ENCODE measurements around the gene SP3. TPM values are rescaled to one million over a fixed set of nuclear protein-coding genes. Genes with fewer than 3 reads are reported as not detected.

The SP3 gene
- total and polyA plus RNA-seq, 2 of the 8 experiments (the other 6 are each of a cell fraction or from before 2014, with no cell fraction given), result 31.0 to 92.1 TPM

DNA sequence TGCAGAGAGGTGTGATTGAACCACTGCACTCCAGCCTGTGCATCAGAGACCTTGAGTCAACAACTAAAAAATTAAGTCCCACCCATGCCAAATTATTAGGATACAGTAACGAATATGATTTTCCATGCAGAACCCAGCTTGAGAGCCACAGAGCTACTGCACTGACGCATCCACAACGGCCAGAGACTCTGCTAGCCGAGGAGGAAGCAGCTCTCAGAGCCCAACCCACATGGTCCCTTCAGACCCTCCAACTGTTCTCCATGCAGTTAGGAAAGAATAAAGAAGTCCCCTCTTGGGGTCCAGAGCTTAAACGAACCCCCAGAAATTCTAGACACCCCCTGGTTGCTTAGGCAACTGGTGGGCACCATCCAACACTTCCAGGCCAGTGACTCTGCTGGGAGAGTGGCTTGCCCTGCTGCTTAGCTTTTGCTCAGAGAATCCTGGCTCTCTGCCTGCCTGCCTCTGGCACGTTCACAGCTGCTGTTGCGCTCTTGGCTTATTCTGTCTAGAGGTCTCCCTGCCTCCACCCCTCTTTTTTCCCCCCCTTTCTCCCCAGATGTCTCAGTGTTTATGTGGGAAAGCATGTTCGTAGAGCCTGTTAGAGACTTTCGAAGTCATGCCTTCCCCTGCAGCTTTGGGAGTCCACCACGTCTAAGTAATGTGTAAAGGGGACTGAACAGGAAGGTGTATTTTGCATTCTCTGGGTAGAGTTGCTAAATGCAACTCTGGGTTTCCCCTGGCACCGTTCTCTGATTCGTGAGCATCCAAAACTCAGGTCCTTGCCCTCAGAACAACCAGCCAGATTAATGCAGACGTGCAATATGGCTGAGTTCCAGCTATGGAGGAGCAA, 26.0 kb upstream of the SP3 start:
- no peak overlapping the region for H2BK12ac ChIP-seq (ENCODE audit: low read depth, low read length)
- H3K14ac ChIP-seq (ENCODE audit: insufficient read length), result no peak overlapping the region
- H2AFZ ChIP-seq (ENCODE audit: low read length), result no peak overlapping the region
- H2AK5ac ChIP-seq (ENCODE audit: low read depth, low read length), result no peak overlapping the region
- no peaks in the 10 kb centered on the region for H3K9me3 ChIP-seq (ENCODE audit: insufficient read depth in 2 of 2, low read depth in 1 of 2, low read length in 1 of 2)
- no peaks in the 10 kb centered on the region; a peak in 1 of 4 replicates for H3K79me2 ChIP-seq (ENCODE audit: control insufficient read depth in 1 of 2, insufficient read depth in 2 of 2, low read length in 2 of 2)
- POLR2A ChIA-PET (ENCODE audit: partially characterized antibody), result no interaction called here
- H3K79me1 ChIP-seq (ENCODE audit: low read depth, low read length), result no peaks in the 10 kb centered on the region
- H4K20me1 ChIP-seq (replicated peaks in 1 of 2; ENCODE audit: control insufficient read depth in 1 of 2, insufficient read depth in 2 of 2, low read length in 2 of 2), result no peaks in the 10 kb centered on the region
- no peaks in the 10 kb centered on the region for H3K36me3 ChIP-seq (ENCODE audit: control insufficient read depth in 2 of 4, insufficient read depth in 4 of 4, low read length in 3 of 4)
- H2BK5ac ChIP-seq (ENCODE audit: low read depth, low read length), result no peak overlapping the region
- no peak overlapping the region for H3K4ac ChIP-seq (replicated peaks; ENCODE audit: insufficient read length, low read depth, low read length)
- H4K5ac ChIP-seq (ENCODE audit: insufficient read length, low read depth, low read length), result no peak overlapping the region
- CTCF ChIA-PET (ENCODE audit: partially characterized antibody), result interaction anchor here (0.6 to 1.4 kb wide), 5 partner anchors 10 to 423 kb away, joined by 3 to 5 read pairs (median 3); no protein-coding TSS in a partner anchor
- no peak overlapping the region for H3K56ac ChIP-seq (replicated peaks; ENCODE audit: insufficient read length, low read depth, low read length)
- no peak for DNase-seq (ENCODE audit: low read depth in 1 of 2, low spot score in 2 of 2)
- no peaks in the 10 kb centered on the region for H3K4me1 ChIP-seq (replicated peaks in 1 of 4; ENCODE audit: control insufficient read depth in 3 of 4, insufficient read depth in 4 of 4, low read length in 3 of 4)
- H3K27me3 ChIP-seq (replicated peaks in 1 of 4; ENCODE audit: control insufficient read depth in 3 of 4, extremely low read depth in 1 of 4, insufficient read depth in 3 of 4, low read length in 3 of 4), result no peaks in the 10 kb centered on the region; a peak in 1 of 7 replicates
- H3K4me3 ChIP-seq (ENCODE audit: extremely low read depth in 1 of 4, insufficient read depth in 2 of 4, low read depth in 3 of 4, low read length in 4 of 4), result no peak overlapping the region
- no peak for FAIRE-seq
- 87% methylated on average over 13 of the region's 13 CpGs; no CpG with 5 or more reads in 1 of the 2 experiments for WGBS, 2 experiments (ENCODE audit: extremely low coverage in 1 of 2, insufficient coverage in 1 of 2, insufficient read length in 1 of 2, insufficient replicate concordance in 2 of 2, low coverage in 1 of 2, low lambda C conversion rate in 2 of 2, missing lambda C conversion rate in 1 of 2)
- H3K27ac ChIP-seq (ENCODE audit: low read depth, low read length), result no peak overlapping the region
- H2BK20ac ChIP-seq (ENCODE audit: low read length), result no peak overlapping the region
- H3K23ac ChIP-seq (ENCODE audit: insufficient read length), result no peak overlapping the region
- H3K4me2 ChIP-seq (ENCODE audit: insufficient read depth in 1 of 2, low read depth in 2 of 2, low read length in 2 of 2), result no peak overlapping the region
- no peak overlapping the region for H3K9ac ChIP-seq (replicated peaks in 1 of 4; ENCODE audit: extremely low read depth in 1 of 4, low read depth in 3 of 4, low read length in 3 of 4)
- H2BK15ac ChIP-seq (ENCODE audit: low read length), result no peak overlapping the region
- H3K23me2 ChIP-seq (ENCODE audit: low read depth, low read length), result no peaks in the 10 kb centered on the region
- H4K8ac ChIP-seq (ENCODE audit: extremely low read depth, insufficient read depth, low read length), result no peak overlapping the region
- no peak overlapping the region for H2BK120ac ChIP-seq (replicated peaks; ENCODE audit: low read depth, low read length)
- H4K91ac ChIP-seq (replicated peaks; ENCODE audit: insufficient read length, low read length), result no peak overlapping the region
- H3K18ac ChIP-seq (ENCODE audit: extremely low read depth, low read length), result no peak overlapping the region
- TF ChIP-seq JUN (IDR thresholded peaks at IDR 0.05; ENCODE audit: low read depth, low read length) (no peak), POLR2A (IDR thresholded peaks at IDR 0.05; ENCODE audit: control extremely low read depth in 1 of 2, low read depth in 2 of 2, low read length in 2 of 2) (no peak), CHD1 (IDR thresholded peaks at IDR 0.05; ENCODE audit: low read depth, low read length) (no peak), SIX5 (IDR thresholded peaks at IDR 0.05; ENCODE audit: low read depth, low read length) (no peak), BACH1 (IDR thresholded peaks at IDR 0.05; ENCODE audit: low read length) (no peak), BRCA1 (IDR thresholded peaks at IDR 0.05; ENCODE audit: low read depth, low read length) (no peak), KDM4A (IDR thresholded peaks at IDR 0.05; ENCODE audit: low read depth, low read length, severe bottlenecking) (no peak), RAD21 (IDR thresholded peaks at IDR 0.05 in 1 of 2, conservative IDR thresholded peaks at IDR 0.05 in 1 of 2; ENCODE audit: low read depth in 2 of 2, low read length in 2 of 2) (no peak), FOSL1 (IDR thresholded peaks at IDR 0.05; ENCODE audit: insufficient read depth, low read depth, low read length) (no peak), RXRA (IDR thresholded peaks at IDR 0.05; ENCODE audit: insufficient read depth, low read depth, low read length) (no peak), TEAD4 (IDR thresholded peaks at IDR 0.05; ENCODE audit: low read depth, low read length) (no peak), MAFK (IDR thresholded peaks at IDR 0.05; ENCODE audit: low read depth, low read length) (no peak), SUZ12 (IDR thresholded peaks at IDR 0.05; ENCODE audit: low read length) (no peak), SP1 (IDR thresholded peaks at IDR 0.05; ENCODE audit: low read depth, low read length) (no peak)

All from H1 (cell line).